WTC11 (cell line): ENCODE data around the gene CCSER2. TPM values are rescaled to one million over a fixed set of nuclear protein-coding genes. Genes with fewer than 3 reads are reported as not detected.

Experiments used
- ATAC-seq: fragments of 200-7000 bp; cut with Tn5 transposase; 2 replicates; pipeline ENCODE4 v1.10.0; 2021; ENCODE audit warnings: mild to moderate bottlenecking, moderate library complexity
- CTCF ChIA-PET: fragments of 300-600 bp; sonication (Branson Sonifier 250); formaldehyde crosslinking; loops from one replicate; lab custom pipeline; 2021; ENCODE audit warnings: antibody characterized with exemption; lab: Charles Lee
- POLR2A ChIA-PET: fragments of 350-600 bp; sonication (Branson Sonifier 250); formaldehyde crosslinking; loops from one replicate; lab custom pipeline; 2021; ENCODE audit warnings: antibody characterized with exemption; lab: Charles Lee
- DNase-seq: peaks from one replicate; pipeline ENCODE4 v3.0.0; 2021; ENCODE audit warnings: low spot score
- H3K27ac Mint-ChIP-seq: 2 replicates; pipeline ENCODE4 v1.8.0; 2021; ENCODE audit warnings: mixed read lengths
- H3K27me3 Mint-ChIP-seq: 2 replicates; pipeline ENCODE4 v1.8.0; 2021; ENCODE audit warnings: low read depth, mild to moderate bottlenecking, moderate library complexity, mixed read lengths
- H3K36me3 Mint-ChIP-seq: 2 replicates; pipeline ENCODE4 v1.8.0; 2021; ENCODE audit warnings: mixed read lengths
- H3K4me1 Mint-ChIP-seq: 2 replicates; pipeline ENCODE4 v1.8.0; 2022; ENCODE audit warnings: mixed read lengths
- H3K4me3 Mint-ChIP-seq: 2 replicates; pipeline ENCODE4 v1.8.0; 2021; ENCODE audit warnings: mild to moderate bottlenecking, moderate library complexity, mixed read lengths
- H3K9me3 Mint-ChIP-seq: 2 replicates; pipeline ENCODE4 v1.8.0; 2021; ENCODE audit warnings: mixed read lengths
- ATF1 ChIP-seq: sonication (generic); formaldehyde crosslinking; IDR thresholded peaks from 2 replicates; pipeline ENCODE4 v1.8.1; 2023; ENCODE audit warnings: mild to moderate bottlenecking, moderate library complexity, missing genetic modification reagents
- CREM ChIP-seq: sonication (generic); formaldehyde crosslinking; IDR thresholded peaks from 2 replicates; pipeline ENCODE4 v1.8.1; 2022; ENCODE audit warnings: mild to moderate bottlenecking, missing genetic modification reagents, moderate library complexity
- JUN ChIP-seq: sonication (generic); formaldehyde crosslinking; IDR thresholded peaks from 2 replicates; pipeline ENCODE4 v1.8.0; 2023; ENCODE audit warnings: mild to moderate bottlenecking, missing genetic modification reagents
- NFYB ChIP-seq: sonication (generic); formaldehyde crosslinking; conservative IDR thresholded peaks from 2 replicates; pipeline ENCODE4 v1.8.0; 2022; ENCODE audit warnings: low read depth, missing genetic modification reagents
- NR1H2 ChIP-seq: sonication (generic); formaldehyde crosslinking; IDR thresholded peaks from 2 replicates; pipeline ENCODE4 v1.9.0; 2021; ENCODE audit warnings: mild to moderate bottlenecking, moderate library complexity, missing genetic modification reagents
- RORB ChIP-seq: fragments of 250-450 bp; sonication (Bioruptor Pico); IDR thresholded peaks from 2 replicates; pipeline ENCODE4 v1.9.0; 2021; ENCODE audit warnings: mild to moderate bottlenecking
- TEAD1 ChIP-seq: sonication (generic); formaldehyde crosslinking; IDR thresholded peaks from 2 replicates; pipeline ENCODE4 v1.8.0; 2022; ENCODE audit warnings: mild to moderate bottlenecking, missing genetic modification reagents
- ZBTB21 ChIP-seq: sonication (generic); formaldehyde crosslinking; IDR thresholded peaks from 2 replicates; pipeline ENCODE4 v1.8.1; 2023; ENCODE audit warnings: mild to moderate bottlenecking, missing genetic modification reagents, borderline replicate concordance
- ZNF671 ChIP-seq: fragments of 250-450 bp; sonication (Bioruptor Pico); IDR thresholded peaks from 2 replicates; pipeline ENCODE4 v1.8.0; 2021; ENCODE audit warnings: mild to moderate bottlenecking
- total RNA-seq: library from RNA; stranded (reverse); gene quantifications from 3 replicates; pipeline ENCODE4 v1.2.3, GENCODE V29; 2021
- TF ChIP-seq, protein P1 (sequence below): sonication (generic); formaldehyde crosslinking; IDR thresholded peaks from 2 replicates; pipeline ENCODE4 v1.8.0; 2022; ENCODE audit warnings: mild to moderate bottlenecking, missing genetic modification reagents
- TF ChIP-seq, protein P2 (sequence below): sonication (generic); formaldehyde crosslinking; IDR thresholded peaks from 2 replicates; pipeline ENCODE4 v1.8.1; 2022; ENCODE audit warnings: low read depth, mild to moderate bottlenecking, moderate library complexity, missing genetic modification reagents, borderline replicate concordance
- TF ChIP-seq, protein P3 (sequence below): fragments of 250-450 bp; sonication (Bioruptor Pico); IDR thresholded peaks from 2 replicates; pipeline ENCODE4 v1.8.0; 2021; ENCODE audit warnings: mild to moderate bottlenecking
- TF ChIP-seq, protein P4 (sequence below): fragments of 250-450 bp; sonication (Bioruptor Pico); IDR thresholded peaks from 2 replicates; pipeline ENCODE4 v1.9.0; 2021; ENCODE audit warnings: mild to moderate bottlenecking
- TF ChIP-seq, protein P5 (sequence below): fragments of 250-450 bp; sonication (Bioruptor Pico); IDR thresholded peaks from 2 replicates; pipeline ENCODE4 v1.9.0; 2021; ENCODE audit warnings: mild to moderate bottlenecking
- TF ChIP-seq, protein P6 (sequence below): fragments of 200-600 bp; IDR thresholded peaks from 2 replicates; pipeline ENCODE4 v1.8.0; 2022; ENCODE audit warnings: antibody characterized with exemption
- TF ChIP-seq, protein P7 (sequence below): sonication (generic); formaldehyde crosslinking; IDR thresholded peaks from 2 replicates; pipeline ENCODE4 v1.8.1; 2023; ENCODE audit warnings: mild to moderate bottlenecking, missing genetic modification reagents, borderline replicate concordance
- TF ChIP-seq, protein P8 (sequence below): sonication (generic); formaldehyde crosslinking; IDR thresholded peaks from 2 replicates; pipeline ENCODE4 v1.8.1; 2022; ENCODE audit warnings: mild to moderate bottlenecking, moderate library complexity, missing genetic modification reagents

Gene CCSER2
- total RNA-seq, 1 experiment from 2014 or later = 30.6 TPM

DNA sequence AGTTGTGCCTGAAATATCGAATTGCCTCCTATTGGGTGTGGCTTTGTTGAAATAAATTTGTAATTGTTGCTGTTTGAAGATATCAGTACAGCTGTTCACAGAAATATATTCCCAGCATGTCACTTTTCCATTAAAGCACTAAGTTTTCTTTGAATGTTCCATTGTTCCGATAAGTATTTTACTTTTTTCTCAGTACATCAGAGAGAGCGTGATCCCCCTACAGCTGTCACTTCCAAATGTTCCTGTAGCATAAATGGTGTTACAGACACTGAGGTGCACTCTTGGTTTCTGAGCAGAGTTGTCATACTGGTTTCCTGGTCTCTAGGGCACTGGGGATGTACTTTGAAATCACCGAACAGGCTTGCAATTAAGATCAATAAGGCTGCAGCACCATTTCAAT, 189.2 kb downstream of the CCSER2 start:
- H3K4me3 Mint-ChIP-seq = no peak overlapping the region
- CTCF ChIA-PET = interaction anchor here (1.5 kb wide), 1 partner anchor 20 kb away, joined by 3 read pairs; no protein-coding TSS in a partner anchor

DNA sequence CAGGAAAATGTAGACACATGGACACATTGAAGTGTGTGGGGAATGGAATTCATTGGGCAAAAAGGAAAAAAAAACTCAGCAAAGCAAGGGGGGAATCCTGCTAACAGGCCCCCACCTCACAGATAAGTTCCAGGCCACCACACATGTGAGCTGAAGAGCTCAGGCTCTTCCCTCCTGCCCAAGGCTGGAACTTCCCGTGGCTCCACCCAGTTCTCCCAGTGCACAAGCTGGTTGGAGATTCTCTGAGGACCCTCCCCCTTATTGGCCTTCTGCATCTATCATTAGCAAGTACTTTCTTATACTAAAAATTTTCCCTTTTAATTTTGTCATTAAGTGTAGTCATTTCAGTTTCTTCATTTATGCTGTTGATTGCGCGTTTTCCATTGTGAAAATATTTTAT, 190.8 kb downstream of the CCSER2 start:
- Mint-ChIP-seq H3K36me3 (0 out of 2 replicates have a peak, but pooled peaks cover 3% of the 10 kb centered on the region), H3K27ac (no peak overlapping the region), H3K9me3 (no peaks in the 10 kb centered on the region), H3K4me1 (peaks cover 42% of the 10 kb centered on the region), H3K4me3 (no peak overlapping the region), H3K27me3 (no peaks in the 10 kb centered on the region; the same call in 1 of the 2 replicates)
- DNase-seq = no peak
- TF ChIP-seq NFYB (CRISPR knock-in tag) (no peak), ATF1 (CRISPR knock-in tag) (no peak), TEAD1 (CRISPR knock-in tag) (no peak), RORB (CRISPR knock-in tag) (no peak), ZNF671 (CRISPR knock-in tag) (no peak), NR1H2 (no peak), JUN (CRISPR knock-in tag) (no peak)
- TF ChIP-seq, protein P1, sequence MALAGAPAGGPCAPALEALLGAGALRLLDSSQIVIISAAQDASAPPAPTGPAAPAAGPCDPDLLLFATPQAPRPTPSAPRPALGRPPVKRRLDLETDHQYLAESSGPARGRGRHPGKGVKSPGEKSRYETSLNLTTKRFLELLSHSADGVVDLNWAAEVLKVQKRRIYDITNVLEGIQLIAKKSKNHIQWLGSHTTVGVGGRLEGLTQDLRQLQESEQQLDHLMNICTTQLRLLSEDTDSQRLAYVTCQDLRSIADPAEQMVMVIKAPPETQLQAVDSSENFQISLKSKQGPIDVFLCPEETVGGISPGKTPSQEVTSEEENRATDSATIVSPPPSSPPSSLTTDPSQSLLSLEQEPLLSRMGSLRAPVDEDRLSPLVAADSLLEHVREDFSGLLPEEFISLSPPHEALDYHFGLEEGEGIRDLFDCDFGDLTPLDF (CRISPR knock-in tag) = no peak
- TF ChIP-seq, protein P2, sequence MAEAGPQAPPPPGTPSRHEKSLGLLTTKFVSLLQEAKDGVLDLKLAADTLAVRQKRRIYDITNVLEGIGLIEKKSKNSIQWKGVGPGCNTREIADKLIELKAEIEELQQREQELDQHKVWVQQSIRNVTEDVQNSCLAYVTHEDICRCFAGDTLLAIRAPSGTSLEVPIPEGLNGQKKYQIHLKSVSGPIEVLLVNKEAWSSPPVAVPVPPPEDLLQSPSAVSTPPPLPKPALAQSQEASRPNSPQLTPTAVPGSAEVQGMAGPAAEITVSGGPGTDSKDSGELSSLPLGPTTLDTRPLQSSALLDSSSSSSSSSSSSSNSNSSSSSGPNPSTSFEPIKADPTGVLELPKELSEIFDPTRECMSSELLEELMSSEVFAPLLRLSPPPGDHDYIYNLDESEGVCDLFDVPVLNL = no peak
- TF ChIP-seq, protein P3, sequence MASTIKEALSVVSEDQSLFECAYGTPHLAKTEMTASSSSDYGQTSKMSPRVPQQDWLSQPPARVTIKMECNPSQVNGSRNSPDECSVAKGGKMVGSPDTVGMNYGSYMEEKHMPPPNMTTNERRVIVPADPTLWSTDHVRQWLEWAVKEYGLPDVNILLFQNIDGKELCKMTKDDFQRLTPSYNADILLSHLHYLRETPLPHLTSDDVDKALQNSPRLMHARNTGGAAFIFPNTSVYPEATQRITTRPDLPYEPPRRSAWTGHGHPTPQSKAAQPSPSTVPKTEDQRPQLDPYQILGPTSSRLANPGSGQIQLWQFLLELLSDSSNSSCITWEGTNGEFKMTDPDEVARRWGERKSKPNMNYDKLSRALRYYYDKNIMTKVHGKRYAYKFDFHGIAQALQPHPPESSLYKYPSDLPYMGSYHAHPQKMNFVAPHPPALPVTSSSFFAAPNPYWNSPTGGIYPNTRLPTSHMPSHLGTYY (CRISPR knock-in tag) = no peak
- TF ChIP-seq, protein P4, sequence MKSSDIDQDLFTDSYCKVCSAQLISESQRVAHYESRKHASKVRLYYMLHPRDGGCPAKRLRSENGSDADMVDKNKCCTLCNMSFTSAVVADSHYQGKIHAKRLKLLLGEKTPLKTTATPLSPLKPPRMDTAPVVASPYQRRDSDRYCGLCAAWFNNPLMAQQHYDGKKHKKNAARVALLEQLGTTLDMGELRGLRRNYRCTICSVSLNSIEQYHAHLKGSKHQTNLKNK (CRISPR knock-in tag) = no peak
- TF ChIP-seq, protein P5, sequence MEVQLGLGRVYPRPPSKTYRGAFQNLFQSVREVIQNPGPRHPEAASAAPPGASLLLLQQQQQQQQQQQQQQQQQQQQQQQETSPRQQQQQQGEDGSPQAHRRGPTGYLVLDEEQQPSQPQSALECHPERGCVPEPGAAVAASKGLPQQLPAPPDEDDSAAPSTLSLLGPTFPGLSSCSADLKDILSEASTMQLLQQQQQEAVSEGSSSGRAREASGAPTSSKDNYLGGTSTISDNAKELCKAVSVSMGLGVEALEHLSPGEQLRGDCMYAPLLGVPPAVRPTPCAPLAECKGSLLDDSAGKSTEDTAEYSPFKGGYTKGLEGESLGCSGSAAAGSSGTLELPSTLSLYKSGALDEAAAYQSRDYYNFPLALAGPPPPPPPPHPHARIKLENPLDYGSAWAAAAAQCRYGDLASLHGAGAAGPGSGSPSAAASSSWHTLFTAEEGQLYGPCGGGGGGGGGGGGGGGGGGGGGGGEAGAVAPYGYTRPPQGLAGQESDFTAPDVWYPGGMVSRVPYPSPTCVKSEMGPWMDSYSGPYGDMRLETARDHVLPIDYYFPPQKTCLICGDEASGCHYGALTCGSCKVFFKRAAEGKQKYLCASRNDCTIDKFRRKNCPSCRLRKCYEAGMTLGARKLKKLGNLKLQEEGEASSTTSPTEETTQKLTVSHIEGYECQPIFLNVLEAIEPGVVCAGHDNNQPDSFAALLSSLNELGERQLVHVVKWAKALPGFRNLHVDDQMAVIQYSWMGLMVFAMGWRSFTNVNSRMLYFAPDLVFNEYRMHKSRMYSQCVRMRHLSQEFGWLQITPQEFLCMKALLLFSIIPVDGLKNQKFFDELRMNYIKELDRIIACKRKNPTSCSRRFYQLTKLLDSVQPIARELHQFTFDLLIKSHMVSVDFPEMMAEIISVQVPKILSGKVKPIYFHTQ = no peak
- TF ChIP-seq, protein P6, sequence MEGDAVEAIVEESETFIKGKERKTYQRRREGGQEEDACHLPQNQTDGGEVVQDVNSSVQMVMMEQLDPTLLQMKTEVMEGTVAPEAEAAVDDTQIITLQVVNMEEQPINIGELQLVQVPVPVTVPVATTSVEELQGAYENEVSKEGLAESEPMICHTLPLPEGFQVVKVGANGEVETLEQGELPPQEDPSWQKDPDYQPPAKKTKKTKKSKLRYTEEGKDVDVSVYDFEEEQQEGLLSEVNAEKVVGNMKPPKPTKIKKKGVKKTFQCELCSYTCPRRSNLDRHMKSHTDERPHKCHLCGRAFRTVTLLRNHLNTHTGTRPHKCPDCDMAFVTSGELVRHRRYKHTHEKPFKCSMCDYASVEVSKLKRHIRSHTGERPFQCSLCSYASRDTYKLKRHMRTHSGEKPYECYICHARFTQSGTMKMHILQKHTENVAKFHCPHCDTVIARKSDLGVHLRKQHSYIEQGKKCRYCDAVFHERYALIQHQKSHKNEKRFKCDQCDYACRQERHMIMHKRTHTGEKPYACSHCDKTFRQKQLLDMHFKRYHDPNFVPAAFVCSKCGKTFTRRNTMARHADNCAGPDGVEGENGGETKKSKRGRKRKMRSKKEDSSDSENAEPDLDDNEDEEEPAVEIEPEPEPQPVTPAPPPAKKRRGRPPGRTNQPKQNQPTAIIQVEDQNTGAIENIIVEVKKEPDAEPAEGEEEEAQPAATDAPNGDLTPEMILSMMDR = no peak
- ChIA-PET POLR2A (interaction anchor here (0.9 kb wide), 1 partner anchor 193 kb away, joined by 3 read pairs; no protein-coding TSS in a partner anchor), CTCF (interaction anchor here (1.0 kb wide), 1 partner anchor 18 kb away, joined by 4 read pairs; no protein-coding TSS in a partner anchor)
- ATAC-seq = peak; percentile 58

More for the DNA sequence above, 189.2 kb downstream of the CCSER2 start:
- DNase-seq = no peak
- H3K4me1 Mint-ChIP-seq = peaks cover 39% of the 10 kb centered on the region
- ATAC-seq = no peak
- no peaks in the 10 kb centered on the region for H3K27me3 Mint-ChIP-seq
- TF ChIP-seq, protein P7, sequence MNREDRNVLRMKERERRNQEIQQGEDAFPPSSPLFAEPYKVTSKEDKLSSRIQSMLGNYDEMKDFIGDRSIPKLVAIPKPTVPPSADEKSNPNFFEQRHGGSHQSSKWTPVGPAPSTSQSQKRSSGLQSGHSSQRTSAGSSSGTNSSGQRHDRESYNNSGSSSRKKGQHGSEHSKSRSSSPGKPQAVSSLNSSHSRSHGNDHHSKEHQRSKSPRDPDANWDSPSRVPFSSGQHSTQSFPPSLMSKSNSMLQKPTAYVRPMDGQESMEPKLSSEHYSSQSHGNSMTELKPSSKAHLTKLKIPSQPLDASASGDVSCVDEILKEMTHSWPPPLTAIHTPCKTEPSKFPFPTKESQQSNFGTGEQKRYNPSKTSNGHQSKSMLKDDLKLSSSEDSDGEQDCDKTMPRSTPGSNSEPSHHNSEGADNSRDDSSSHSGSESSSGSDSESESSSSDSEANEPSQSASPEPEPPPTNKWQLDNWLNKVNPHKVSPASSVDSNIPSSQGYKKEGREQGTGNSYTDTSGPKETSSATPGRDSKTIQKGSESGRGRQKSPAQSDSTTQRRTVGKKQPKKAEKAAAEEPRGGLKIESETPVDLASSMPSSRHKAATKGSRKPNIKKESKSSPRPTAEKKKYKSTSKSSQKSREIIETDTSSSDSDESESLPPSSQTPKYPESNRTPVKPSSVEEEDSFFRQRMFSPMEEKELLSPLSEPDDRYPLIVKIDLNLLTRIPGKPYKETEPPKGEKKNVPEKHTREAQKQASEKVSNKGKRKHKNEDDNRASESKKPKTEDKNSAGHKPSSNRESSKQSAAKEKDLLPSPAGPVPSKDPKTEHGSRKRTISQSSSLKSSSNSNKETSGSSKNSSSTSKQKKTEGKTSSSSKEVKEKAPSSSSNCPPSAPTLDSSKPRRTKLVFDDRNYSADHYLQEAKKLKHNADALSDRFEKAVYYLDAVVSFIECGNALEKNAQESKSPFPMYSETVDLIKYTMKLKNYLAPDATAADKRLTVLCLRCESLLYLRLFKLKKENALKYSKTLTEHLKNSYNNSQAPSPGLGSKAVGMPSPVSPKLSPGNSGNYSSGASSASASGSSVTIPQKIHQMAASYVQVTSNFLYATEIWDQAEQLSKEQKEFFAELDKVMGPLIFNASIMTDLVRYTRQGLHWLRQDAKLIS (CRISPR knock-in tag) = no peak
- no peak for TF ChIP-seq ZBTB21 (CRISPR knock-in tag)
- TF ChIP-seq, protein P8, sequence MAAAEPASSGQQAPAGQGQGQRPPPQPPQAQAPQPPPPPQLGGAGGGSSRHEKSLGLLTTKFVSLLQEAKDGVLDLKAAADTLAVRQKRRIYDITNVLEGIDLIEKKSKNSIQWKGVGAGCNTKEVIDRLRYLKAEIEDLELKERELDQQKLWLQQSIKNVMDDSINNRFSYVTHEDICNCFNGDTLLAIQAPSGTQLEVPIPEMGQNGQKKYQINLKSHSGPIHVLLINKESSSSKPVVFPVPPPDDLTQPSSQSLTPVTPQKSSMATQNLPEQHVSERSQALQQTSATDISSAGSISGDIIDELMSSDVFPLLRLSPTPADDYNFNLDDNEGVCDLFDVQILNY = no peak
- no peak for TF ChIP-seq CREM (CRISPR knock-in tag)
- POLR2A ChIA-PET = no interaction called here
- H3K27ac Mint-ChIP-seq = no peak overlapping the region
- H3K36me3 Mint-ChIP-seq = peaks cover 8% of the 10 kb centered on the region
- H3K9me3 Mint-ChIP-seq = no peaks in the 10 kb centered on the region
